ENCODE data around the gene NDUFA1. TPM values are rescaled to one million over a fixed set of nuclear protein-coding genes. Genes with fewer than 3 reads are reported as not detected.
A peak's percentile ranks its signal among the peaks of the same experiment; 100 is the strongest.
"Not testable (repeated sequence)": the region's sequence is repeated elsewhere in the genome, so short reads cannot be mapped to it uniquely, and the experiment has no call there.

The NDUFA1 gene
- total RNA-seq: 100 to 1,000 TPM; 201 to 236 TPM
- long read RNA-seq, transcript NDUFA1-201 (3 exons, 766 nt): major isoform, 111 of 138 reads
- long read RNA-seq, partial matches to known transcripts: 26 of 138 reads
- long read RNA-seq, other reads (novel, unspliced or antisense): 1 of 138 reads

GRCh38 chrX:119871599-119872395 is at the start of gene NDUFA1, which contains the start of gene RNF113A:
Gene NDUFA1 (plus strand): TSS chrX:119871832. CDS start chrX:119871912, 80 bp downstream.
Gene RNF113A (minus strand): TSS chrX:119871733. CDS start chrX:119871613, 120 bp downstream.
- ATAC-seq (peak; percentile 94), DNase-seq (peak; percentile 84 to 88)
- intact Hi-C loops (cut with DNase I, micrococcal nuclease): no loop called here

GRCh38 chrX:119824221-119824620 is 47.4 kb upstream of the NDUFA1 start:
- ATAC-seq; intact Hi-C loops (cut with DNase I, micrococcal nuclease); DNase-seq: not testable (repeated sequence)

- intact Hi-C loops (cut with DNase I, micrococcal nuclease): no loop called here
- ATAC-seq (peak; percentile 45), DNase-seq (no peak)
Observed at GRCh38 chrX:119826399-119826959, 45.2 kb upstream of the NDUFA1 start.

GRCh38 chrX:119828446-119828845 is 43.2 kb upstream of the NDUFA1 start:
- intact Hi-C loops (cut with DNase I, micrococcal nuclease): no loop called here
- DNase-seq (no peak), ATAC-seq (no peak)

GRCh38 chrX:119833905-119834304 is 37.7 kb upstream of the NDUFA1 start:
- DNase-seq: no peak
- ATAC-seq: no peak

GRCh38 chrX:119852382-119853353 is 19.0 kb upstream of the NDUFA1 start, which contains the start of gene UPF3B:
Gene UPF3B (minus strand): TSS chrX:119852963. CDS start chrX:119852928, 35 bp downstream.
- intact Hi-C loops (cut with DNase I, micrococcal nuclease): no loop called here
- ATAC-seq: peak; percentile 97
- DNase-seq: peak; percentile 95 to 98

More at GRCh38 chrX:119833905-119834304, 37.7 kb upstream of the NDUFA1 start:
- intact Hi-C loops (cut with DNase I, micrococcal nuclease): no loop called here

- intact Hi-C loops (cut with DNase I, micrococcal nuclease): no loop called here
- peak in 1 of 2 donors; percentile 20 for DNase-seq
- peak; percentile 28 for ATAC-seq
Observed at GRCh38 chrX:119853444-119853843, 18.2 kb upstream of the NDUFA1 start.

- intact Hi-C loops (cut with DNase I, micrococcal nuclease): no loop called here
- DNase-seq (peak in 1 of 2 donors; percentile 43), ATAC-seq (peak; percentile 42)
Observed at GRCh38 chrX:119870626-119871131, 953 bp upstream of the NDUFA1 start.

- intact Hi-C loops (cut with DNase I, micrococcal nuclease): no loop called here
- DNase-seq (peak in 1 of 2 donors; percentile 40), ATAC-seq (peak; percentile 48)
Observed at GRCh38 chrX:119871245-119871598, 410 bp upstream of the NDUFA1 start.

- DNase-seq: no peak
- intact Hi-C loops (cut with DNase I, micrococcal nuclease): no loop called here
- no peak for ATAC-seq
Observed at GRCh38 chrX:119878740-119879139, 7.1 kb downstream of the NDUFA1 start.

GRCh38 chrX:119880076-119880475 is 8.4 kb downstream of the NDUFA1 start:
- intact Hi-C loops (cut with DNase I, micrococcal nuclease): no loop called here
- ATAC-seq: no peak
- no peak for DNase-seq

GRCh38 chrX:119880552-119881437 is 9.2 kb downstream of the NDUFA1 start:
- intact Hi-C loops (cut with DNase I, micrococcal nuclease): no loop called here
- DNase-seq: no peak
- ATAC-seq: peak; percentile 82

- ATAC-seq (peak; percentile 70), DNase-seq (no peak)
- intact Hi-C loops (cut with DNase I, micrococcal nuclease): no loop called here
Observed at GRCh38 chrX:119885554-119886428, 14.2 kb downstream of the NDUFA1 start.

- intact Hi-C loops (cut with DNase I, micrococcal nuclease): no loop called here
Observed at GRCh38 chrX:119887721-119888425, 16.2 kb downstream of the NDUFA1 start.

GRCh38 chrX:119890626-119891025 is 19.0 kb downstream of the NDUFA1 start:
- DNase-seq; ATAC-seq; intact Hi-C loops (cut with DNase I, micrococcal nuclease): not testable (repeated sequence)

More at GRCh38 chrX:119887721-119888425, 16.2 kb downstream of the NDUFA1 start:
- ATAC-seq (peak; percentile 83), DNase-seq (peak; percentile 73 to 74)

Data from left colon (tissue), 2 donors.